ENCODE results near the gene THOC2. TPM values are rescaled to one million over a fixed set of nuclear protein-coding genes. Genes with fewer than 3 reads are reported as not detected.

THOC2 gene
- total RNA-seq, 4 donors from 2014 or later: 111 to 154 (median 114) TPM

GRCh38 chrX:123745511-123745910, 12.7 kb upstream of the THOC2 start:
- TF ChIP-seq CTCF (IDR thresholded peaks at IDR 0.05) (no peak), POLR2A (IDR thresholded peaks at IDR 0.05) (no peak)
- no peak for DNase-seq
- H3K9me3 ChIP-seq: no peaks in the 10 kb centered on the region
- H3K36me3 ChIP-seq: no peaks in the 10 kb centered on the region
- H3K27ac ChIP-seq: no peak overlapping the region
- H3K27me3 ChIP-seq: no peaks in the 10 kb centered on the region
- H3K4me1 ChIP-seq: no peaks in the 10 kb centered on the region
- no peak overlapping the region for H3K4me3 ChIP-seq

GRCh38 chrX:123743312-123743711, 10.5 kb upstream of the THOC2 start:
- DNase-seq: no peak
- no peaks in the 10 kb centered on the region for H3K9me3 ChIP-seq
- H3K36me3 ChIP-seq: no peaks in the 10 kb centered on the region
- TF ChIP-seq CTCF (IDR thresholded peaks at IDR 0.05): no peak
- no peak for TF ChIP-seq POLR2A (IDR thresholded peaks at IDR 0.05)
- no peak overlapping the region for H3K4me3 ChIP-seq
- no peak overlapping the region for H3K27ac ChIP-seq
- H3K27me3 ChIP-seq: no peaks in the 10 kb centered on the region
- no peaks in the 10 kb centered on the region for H3K4me1 ChIP-seq

GRCh38 chrX:123742440-123742839, 9.6 kb upstream of the THOC2 start:
- no peak for TF ChIP-seq CTCF (IDR thresholded peaks at IDR 0.05)
- no peak for TF ChIP-seq POLR2A (IDR thresholded peaks at IDR 0.05)

GRCh38 chrX:123740536-123740935, 7.7 kb upstream of the THOC2 start:
- Histone ChIP-seq H3K27ac (no peak overlapping the region), H3K9me3 (no peaks in the 10 kb centered on the region), H3K4me3 (no peak overlapping the region), H3K4me1 (no peaks in the 10 kb centered on the region), H3K36me3 (no peaks in the 10 kb centered on the region), H3K27me3 (no peaks in the 10 kb centered on the region)
- DNase-seq: no peak
- TF ChIP-seq CTCF (IDR thresholded peaks at IDR 0.05) (no peak), POLR2A (IDR thresholded peaks at IDR 0.05) (no peak)

More at GRCh38 chrX:123742440-123742839, 9.6 kb upstream of the THOC2 start:
- H3K36me3 ChIP-seq: no peaks in the 10 kb centered on the region
- no peaks in the 10 kb centered on the region for H3K27me3 ChIP-seq
- no peak overlapping the region for H3K4me3 ChIP-seq
- no peak for DNase-seq
- H3K27ac ChIP-seq: no peak overlapping the region
- no peaks in the 10 kb centered on the region for H3K4me1 ChIP-seq
- H3K9me3 ChIP-seq: no peaks in the 10 kb centered on the region

GRCh38 chrX:123740006-123740405, 7.2 kb upstream of the THOC2 start:
- H3K36me3 ChIP-seq: no peaks in the 10 kb centered on the region
- no peaks in the 10 kb centered on the region for H3K4me1 ChIP-seq
- H3K27me3 ChIP-seq: no peaks in the 10 kb centered on the region
- DNase-seq: no peak
- H3K9me3 ChIP-seq: no peaks in the 10 kb centered on the region
- no peak overlapping the region for H3K4me3 ChIP-seq
- TF ChIP-seq POLR2A (IDR thresholded peaks at IDR 0.05) (no peak), CTCF (IDR thresholded peaks at IDR 0.05) (no peak)
- H3K27ac ChIP-seq: no peak overlapping the region

GRCh38 chrX:123739474-123739873, 6.6 kb upstream of the THOC2 start:
- no peaks in the 10 kb centered on the region for H3K27me3 ChIP-seq
- no peak overlapping the region for H3K4me3 ChIP-seq
- DNase-seq: no peak
- no peak for TF ChIP-seq CTCF (IDR thresholded peaks at IDR 0.05)
- TF ChIP-seq POLR2A (IDR thresholded peaks at IDR 0.05): no peak
- H3K4me1 ChIP-seq: no peaks in the 10 kb centered on the region
- H3K27ac ChIP-seq: no peak overlapping the region
- H3K36me3 ChIP-seq: no peaks in the 10 kb centered on the region
- H3K9me3 ChIP-seq: no peaks in the 10 kb centered on the region
